Left renal pelvis (tissue), 4 donors: ENCODE results near the gene IP6K2. TPM values are rescaled to one million over a fixed set of nuclear protein-coding genes. Genes with fewer than 3 reads are reported as not detected.

Experiments used
- DNase-seq, 4 donors: peaks; one replicate each; pipeline ENCODE4 v3.0.0-alpha.2; 2013; ENCODE audit warnings: low read depth in 4 of 4, low spot score in 3 of 4
- polyA plus RNA-seq, 4 donors: library from polyadenylated mRNA; unstranded; fragments of 120-200 nt; gene quantifications; one replicate each; pipeline ENCODE4 v1.2.1, GENCODE V29; 2013; ENCODE audit not compliant: insufficient read length in 4 of 4

IP6K2 gene
- polyA plus RNA-seq, 4 donors, result 159 to 304 (median 204) TPM

GRCh38 chr3:48674505-48674904 is 42.5 kb downstream of the IP6K2 start:
- DNase-seq, result no peak

- DNase-seq, result no peak
Observed at GRCh38 chr3:48672522-48672921, 44.5 kb downstream of the IP6K2 start.

DNA sequence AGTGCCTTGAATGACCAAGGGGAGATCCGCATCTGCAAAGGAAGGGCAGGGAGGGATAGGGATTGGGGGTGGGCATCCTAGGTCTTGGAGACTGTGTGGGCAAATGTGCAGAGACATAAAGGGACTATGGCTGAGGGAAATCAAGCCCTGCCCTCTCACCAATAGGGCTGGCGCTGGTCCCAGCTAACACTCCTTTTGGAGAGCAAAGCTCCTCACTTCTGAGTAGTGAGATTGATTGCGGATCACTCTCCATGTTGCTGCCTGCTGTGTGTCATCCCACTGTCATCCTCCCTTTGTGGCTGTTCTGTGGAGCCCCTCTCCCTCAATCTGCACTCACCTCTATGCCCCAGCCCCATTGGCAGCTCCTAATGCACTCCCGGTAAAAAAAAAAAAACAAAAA is 52.1 kb downstream of the IP6K2 start:
- no peak for DNase-seq

DNA sequence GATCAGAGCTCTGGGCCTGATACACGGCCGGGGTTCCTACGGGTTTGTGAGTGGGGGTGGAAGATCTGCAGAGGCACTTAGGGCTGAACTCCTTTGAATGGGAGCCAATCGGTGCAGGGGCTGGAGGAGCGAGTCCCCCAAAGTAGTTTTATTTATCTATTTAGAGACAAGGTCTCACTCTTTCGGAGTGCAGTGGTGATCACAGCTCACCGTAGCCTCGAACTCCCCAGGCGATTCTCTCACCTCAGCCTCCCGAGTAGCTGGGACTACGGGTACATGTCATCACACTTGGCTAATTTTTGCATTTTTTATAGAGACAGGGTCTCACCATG is 52.7 kb downstream of the IP6K2 start:
- no peak for DNase-seq

GRCh38 chr3:48663489-48664312 is 53.3 kb downstream of the IP6K2 start:
- peak; percentile 84 to 92 (median 86) for DNase-seq

- DNase-seq, result peak in 3 of 4 donors; percentile 49 to 71 (median 63)
Observed at GRCh38 chr3:48662753-48663488, 54.1 kb downstream of the IP6K2 start, which contains the start of gene CELSR3. Gene CELSR3 (minus strand): TSS chr3:48662886. CDS start chr3:48662634, 252 bp downstream.

GRCh38 chr3:48662145-48662752 is 54.8 kb downstream of the IP6K2 start:
- no peak for DNase-seq

DNA sequence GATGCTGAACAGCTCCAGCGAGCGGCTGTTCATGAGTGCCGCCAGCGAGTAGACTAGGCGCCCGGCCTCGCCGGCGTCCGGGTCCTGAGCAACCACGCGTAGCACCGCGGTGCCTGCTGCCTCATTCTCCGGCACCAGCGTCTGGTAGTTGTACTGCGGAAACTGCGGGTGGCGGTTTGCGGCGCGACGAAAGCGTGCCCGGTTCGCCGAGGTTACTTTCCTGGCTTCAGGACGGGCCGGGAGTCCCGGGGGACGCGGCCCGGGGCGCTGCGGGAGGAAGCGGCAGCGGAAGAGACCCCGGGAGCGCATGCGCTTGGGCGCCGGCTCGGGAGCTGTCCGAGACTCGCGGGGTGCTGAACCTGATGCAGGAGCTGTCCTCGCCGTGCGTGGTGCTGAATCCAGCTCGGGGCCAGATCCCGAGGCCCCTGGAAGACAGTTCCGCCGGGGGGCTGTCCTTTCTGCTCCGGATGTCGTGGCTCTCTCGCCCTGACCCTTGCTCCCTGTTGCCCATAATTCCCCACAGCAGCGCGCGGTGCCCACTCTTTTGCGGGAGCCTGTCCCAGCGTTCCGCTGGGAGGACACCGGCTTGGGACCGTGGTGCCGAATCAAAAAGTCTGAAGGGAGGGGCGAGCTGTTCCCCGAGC is 55.4 kb downstream of the IP6K2 start:
- peak in 2 of 4 donors; percentile 42 to 60 for DNase-seq

DNA sequence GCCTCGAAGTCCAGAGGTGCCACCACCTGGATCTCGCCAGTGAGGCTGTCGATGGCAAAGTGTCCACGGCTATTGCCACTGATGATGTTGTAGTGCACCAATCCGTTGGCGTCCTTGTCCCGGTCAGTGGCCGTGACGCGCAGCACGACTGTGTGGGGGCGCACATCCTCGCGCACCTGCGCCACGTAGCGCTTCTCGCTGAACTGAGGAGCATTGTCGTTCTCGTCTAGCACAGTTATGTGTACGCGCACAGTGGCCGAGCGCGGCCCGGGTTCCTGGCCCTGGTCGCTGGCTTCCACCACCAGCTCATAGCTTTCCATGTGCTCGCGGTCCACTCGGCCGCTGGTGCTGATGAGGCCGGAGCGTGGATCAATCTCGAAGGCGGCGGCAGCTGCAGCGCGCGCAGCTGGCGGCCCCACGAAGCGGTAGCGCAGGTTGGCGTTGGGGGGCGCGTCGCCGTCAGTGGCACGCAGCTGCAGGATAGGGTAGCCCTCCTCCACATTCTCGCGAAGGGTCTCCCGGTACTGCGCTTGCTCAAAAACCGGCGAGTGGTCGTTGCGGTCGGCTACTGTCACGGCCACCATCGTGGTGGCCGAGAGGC is 56.1 kb downstream of the IP6K2 start:
- no peak for DNase-seq

DNA sequence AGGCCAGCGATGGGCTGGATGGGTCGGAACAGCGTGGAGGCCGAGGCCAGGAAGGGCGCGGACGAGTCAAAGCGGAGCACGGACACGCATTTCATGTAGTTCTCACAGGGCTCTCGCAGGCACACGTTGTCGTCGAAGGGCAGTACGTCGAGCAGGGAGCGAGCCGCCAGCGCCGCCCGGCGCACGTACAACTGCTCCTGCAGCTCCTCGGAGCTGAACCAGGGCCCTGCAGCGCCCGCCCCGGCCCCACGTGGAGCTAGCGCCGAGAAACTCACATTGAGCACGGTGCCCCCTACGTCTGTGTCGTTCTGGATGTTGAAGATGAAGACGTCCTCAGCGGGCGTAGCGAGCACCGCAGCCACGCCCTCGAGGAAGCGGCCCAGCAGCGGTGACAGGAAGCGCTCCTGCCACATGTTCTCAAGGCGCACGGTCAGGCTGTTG is 60.2 kb downstream of the IP6K2 start:
- DNase-seq, result no peak

- peak in 2 of 4 donors; percentile 52 to 56 for DNase-seq
Observed at GRCh38 chr3:48656061-48656840, 60.8 kb downstream of the IP6K2 start.

- no peak for DNase-seq
Observed at GRCh38 chr3:48655606-48656005, 61.4 kb downstream of the IP6K2 start.

- no peak for DNase-seq
Observed at GRCh38 chr3:48655063-48655462, 62.0 kb downstream of the IP6K2 start.

DNA sequence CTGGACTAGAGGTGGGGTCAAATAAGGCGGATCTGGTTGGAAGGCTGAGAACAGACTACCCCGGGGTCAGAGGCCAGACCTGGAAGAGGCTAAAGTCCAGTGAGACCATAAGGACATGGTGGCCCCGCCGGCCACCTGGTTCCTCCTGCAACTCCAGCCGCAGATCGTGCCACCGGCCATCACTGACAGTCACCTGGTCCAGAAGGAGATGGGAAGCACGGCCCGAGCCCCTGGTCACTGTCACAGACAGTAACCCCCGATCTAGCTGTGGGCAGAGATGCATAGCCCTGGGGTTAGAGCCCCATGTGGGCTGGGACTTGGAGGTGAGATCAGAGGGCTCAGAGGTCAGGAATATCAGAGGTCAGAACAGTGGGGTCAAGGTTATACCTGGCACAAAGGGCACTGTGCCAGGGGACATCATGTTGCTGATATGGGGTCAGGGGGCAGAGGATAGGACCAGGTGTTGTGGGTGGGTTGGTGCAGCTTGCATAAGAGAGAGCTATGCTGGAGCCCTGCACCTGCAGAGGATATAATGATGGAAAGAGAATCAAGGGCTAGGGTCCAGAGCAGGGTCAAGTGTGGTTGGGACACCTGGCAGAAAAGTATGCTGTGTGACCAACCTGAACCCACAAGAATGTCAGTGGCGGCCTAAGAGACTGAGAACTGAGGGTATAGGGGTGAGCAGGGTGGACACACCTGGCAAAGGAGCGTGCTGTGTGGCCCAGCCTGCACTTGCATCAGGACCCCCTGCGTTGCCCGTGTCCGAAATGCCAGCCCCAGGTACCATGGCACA is 63.9 kb downstream of the IP6K2 start:
- DNase-seq, result no peak

GRCh38 chr3:48651771-48652170 is 65.2 kb downstream of the IP6K2 start:
- no peak for DNase-seq

GRCh38 chr3:48650723-48651122 is 66.3 kb downstream of the IP6K2 start:
- no peak for DNase-seq

GRCh38 chr3:48648188-48648850 is 68.7 kb downstream of the IP6K2 start:
- DNase-seq, result no peak

DNA sequence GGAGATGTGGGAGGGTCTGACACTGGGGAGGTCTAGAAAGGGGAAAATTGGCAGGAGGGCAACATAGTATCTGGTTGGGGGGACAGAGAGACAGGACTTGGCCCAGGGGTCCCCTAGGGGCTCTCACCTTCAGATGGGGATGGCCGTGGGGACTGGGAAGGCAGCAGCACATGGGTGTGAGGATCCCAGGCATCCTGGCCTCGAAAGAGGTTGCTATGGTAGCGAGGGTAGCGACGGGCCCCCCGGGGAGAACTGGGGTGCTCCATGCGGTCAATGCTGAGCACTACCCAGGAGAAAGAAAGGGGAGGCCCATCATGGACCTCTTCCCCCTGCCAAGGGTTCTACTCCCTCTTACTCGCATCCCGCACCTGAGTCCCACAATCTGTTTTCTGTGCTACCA is 69.3 kb downstream of the IP6K2 start:
- DNase-seq, result no peak
